H1 (cell line): ENCODE results near the gene NUDT7. TPM values are rescaled to one million over a fixed set of nuclear protein-coding genes. Genes with fewer than 3 reads are reported as not detected.

Experiments
- CTCF ChIA-PET: fragments of 300-600 bp; sonication (Branson Sonifier 250); formaldehyde crosslinking; loops from one replicate; lab custom pipeline; 2021; ENCODE audit not compliant: partially characterized antibody; lab: Charles Lee
- POLR2A ChIA-PET: fragments of 300-600 bp; sonication (Branson Sonifier 250); formaldehyde crosslinking; loops from one replicate; lab custom pipeline; 2021; ENCODE audit warnings: inconsistent platforms; ENCODE audit not compliant: partially characterized antibody; lab: Charles Lee
- DNase-seq, 2 experiments: peaks; one replicate each; pipeline versions ENCODE4 v3.0.0 to v3.0.0-alpha.2; 2010 to 2022; ENCODE audit warnings: low spot score in 2 of 2, low read depth in 1 of 2, mixed read lengths in 1 of 2
- FAIRE-seq: peaks from 2 replicates; lab custom pipeline; 2011; peaks lifted over from hg19 to GRCh38; lab: Jason Lieb, UNC
- H2AFZ ChIP-seq: 2 replicates; pipeline ENCODE4 v1.8.1; 2012; ENCODE audit warnings: low read length, inconsistent platforms
- H2AK5ac ChIP-seq: 2 replicates; pipeline ENCODE4 v1.6.1; 2013; ENCODE audit warnings: low read depth, low read length
- H2BK120ac ChIP-seq: replicated peaks from 2 replicates; pipeline ENCODE3; 2013; ENCODE audit warnings: low read depth, low read length, inconsistent platforms
- H2BK12ac ChIP-seq: 2 replicates; pipeline ENCODE4 v1.6.1; 2013; ENCODE audit warnings: low read depth, low read length
- H2BK15ac ChIP-seq: 2 replicates; pipeline ENCODE4 v1.6.1; 2013; ENCODE audit warnings: low read length
- H2BK20ac ChIP-seq: 2 replicates; pipeline ENCODE4 v1.6.1; 2013; ENCODE audit warnings: low read length
- H2BK5ac ChIP-seq: 2 replicates; pipeline ENCODE4 v1.6.1; 2013; ENCODE audit warnings: low read depth, low read length
- H3K14ac ChIP-seq: 2 replicates; pipeline ENCODE4 v1.6.1; 2013; ENCODE audit warnings: inconsistent platforms; ENCODE audit not compliant: insufficient read length
- H3K18ac ChIP-seq: 2 replicates; pipeline ENCODE4 v1.6.1; 2013; ENCODE audit warnings: low read length; ENCODE audit errors: extremely low read depth
- H3K23ac ChIP-seq: 2 replicates; pipeline ENCODE4 v1.6.1; 2013; ENCODE audit warnings: inconsistent platforms; ENCODE audit not compliant: insufficient read length
- H3K23me2 ChIP-seq: 2 replicates; pipeline ENCODE4 v1.6.1; 2013; ENCODE audit warnings: low read depth, low read length
- H3K27ac ChIP-seq: 2 replicates; pipeline ENCODE4 v1.6.1; 2011; ENCODE audit warnings: low read depth, low read length, inconsistent platforms
- H3K27me3 ChIP-seq, 4 experiments: replicated peaks in 1 of 4; 1 replicate in 1 of 4; 2 replicates in 3 of 4; pipeline versions ENCODE4 v1.6.1 to v1.8.1; 2011 to 2013; ENCODE audit warnings: low read length in 3 of 4, mild to moderate bottlenecking in 3 of 4, inconsistent platforms in 2 of 4, mixed read lengths in 2 of 4, moderate library complexity in 1 of 4; ENCODE audit not compliant: control insufficient read depth in 3 of 4, insufficient read depth in 3 of 4; ENCODE audit errors: extremely low read depth in 1 of 4
- H3K36me3 ChIP-seq, 4 experiments: 2 replicates each; pipeline versions ENCODE4 v1.6.1 to v1.8.1; 2011 to 2013; ENCODE audit warnings: mild to moderate bottlenecking in 4 of 4, low read length in 3 of 4, moderate library complexity in 2 of 4, control low read depth in 1 of 4, inconsistent platforms in 1 of 4; ENCODE audit not compliant: insufficient read depth in 4 of 4, control insufficient read depth in 2 of 4
- H3K4ac ChIP-seq: replicated peaks from 2 replicates; pipeline ENCODE3; 2013; ENCODE audit warnings: low read length, low read depth, mixed read lengths, inconsistent platforms; ENCODE audit not compliant: insufficient read length
- H3K4me1 ChIP-seq, 4 experiments: replicated peaks in 1 of 4; 1 replicate in 1 of 4; 2 replicates in 3 of 4; pipeline versions ENCODE4 v1.6.1 to v1.8.1; 2011 to 2013; ENCODE audit warnings: low read length in 3 of 4, inconsistent platforms in 2 of 4, mixed read lengths in 1 of 4; ENCODE audit not compliant: insufficient read depth in 4 of 4, control insufficient read depth in 3 of 4
- H3K4me2 ChIP-seq, 2 experiments: 2 replicates each; pipeline versions ENCODE4 v1.6.1 to v1.8.1; 2011 to 2013; ENCODE audit warnings: low read depth in 2 of 2, low read length in 2 of 2, control low read depth in 1 of 2, inconsistent platforms in 1 of 2, mild to moderate bottlenecking in 1 of 2; ENCODE audit not compliant: insufficient read depth in 1 of 2
- H3K4me3 ChIP-seq, 4 experiments: fragments of 200-600, 300-600 bp in 1 of 4; sonication (generic), shearing (Covaris generic), sonication (Bioruptor Twin) in 1 of 4; 2 replicates each; pipeline versions ENCODE4 v1.5.1 to v1.8.1; 2011 to 2016; ENCODE audit warnings: low read length in 4 of 4, low read depth in 3 of 4, control low read depth in 2 of 4, inconsistent platforms in 2 of 4, mild to moderate bottlenecking in 2 of 4, mixed read lengths in 1 of 4, moderate library complexity in 1 of 4; ENCODE audit not compliant: insufficient read depth in 2 of 4; ENCODE audit errors: extremely low read depth in 1 of 4
- H3K56ac ChIP-seq: replicated peaks from 2 replicates; pipeline ENCODE3; 2013; ENCODE audit warnings: low read depth, mild to moderate bottlenecking, mixed read lengths, low read length, inconsistent platforms; ENCODE audit not compliant: insufficient read length
- H3K79me1 ChIP-seq: 2 replicates; pipeline ENCODE4 v1.6.1; 2013; ENCODE audit warnings: low read depth, low read length, control low read depth
- H3K79me2 ChIP-seq, 2 experiments: 2 replicates each; pipeline versions ENCODE4 v1.6.1 to v1.8.1; 2012 to 2013; ENCODE audit warnings: low read length in 2 of 2, mild to moderate bottlenecking in 2 of 2, inconsistent platforms in 1 of 2; ENCODE audit not compliant: insufficient read depth in 2 of 2, control insufficient read depth in 1 of 2
- H3K9ac ChIP-seq, 4 experiments: replicated peaks in 1 of 4; 1 replicate in 1 of 4; 2 replicates in 3 of 4; pipeline versions ENCODE4 v1.6.1 to v1.8.1; 2011 to 2013; ENCODE audit warnings: low read depth in 3 of 4, low read length in 3 of 4, control low read depth in 2 of 4, mild to moderate bottlenecking in 2 of 4, moderate library complexity in 2 of 4, inconsistent platforms in 1 of 4; ENCODE audit errors: extremely low read depth in 1 of 4
- H3K9me3 ChIP-seq, 2 experiments: 2 replicates each; pipeline versions ENCODE4 v1.6.1 to v1.8.1; 2012 to 2013; ENCODE audit warnings: mild to moderate bottlenecking in 2 of 2, moderate library complexity in 2 of 2, control low read depth in 1 of 2, inconsistent platforms in 1 of 2, low read depth in 1 of 2, low read length in 1 of 2, mixed read lengths in 1 of 2; ENCODE audit not compliant: insufficient read depth in 2 of 2
- H4K20me1 ChIP-seq, 2 experiments: replicated peaks in 1 of 2; 2 replicates each; pipeline versions ENCODE3 to v1.8.1; 2011 to 2013; ENCODE audit warnings: inconsistent platforms in 2 of 2, low read length in 2 of 2, mild to moderate bottlenecking in 1 of 2; ENCODE audit not compliant: insufficient read depth in 2 of 2, control insufficient read depth in 1 of 2
- H4K5ac ChIP-seq: 2 replicates; pipeline ENCODE4 v1.6.1; 2013; ENCODE audit warnings: low read length, low read depth, mixed read lengths, inconsistent platforms; ENCODE audit not compliant: insufficient read length
- H4K8ac ChIP-seq: 2 replicates; pipeline ENCODE4 v1.8.0; 2013; ENCODE audit warnings: mild to moderate bottlenecking, moderate library complexity, low read length, inconsistent platforms; ENCODE audit not compliant: insufficient read depth; ENCODE audit errors: extremely low read depth
- H4K91ac ChIP-seq: replicated peaks from 2 replicates; pipeline ENCODE3; 2013; ENCODE audit warnings: low read length, mixed read lengths, inconsistent platforms; ENCODE audit not compliant: insufficient read length
- PHF8 ChIP-seq: fragments of 200-600 bp; sonication (generic); conservative IDR thresholded peaks from 2 replicates; pipeline ENCODE4 v1.7.1; 2012; ENCODE audit warnings: low read depth, mild to moderate bottlenecking, inconsistent platforms, low read length, moderate library complexity
- TAF1 ChIP-seq: IDR thresholded peaks from 2 replicates; pipeline ENCODE4 v1.6.1; 2011; ENCODE audit warnings: mild to moderate bottlenecking, low read depth, low read length
- WGBS, 2 experiments: shearing (Covaris generic) in 1 of 2; methylation state at CpG; one replicate each; pipeline versions ENCODE4 v1.1.6 to v1.1.7; 2013 to 2015; ENCODE audit warnings: low lambda C conversion rate in 2 of 2, mixed read lengths in 2 of 2, inconsistent platforms in 1 of 2, low coverage in 1 of 2, missing lambda C conversion rate in 1 of 2; ENCODE audit not compliant: insufficient replicate concordance in 2 of 2, insufficient coverage in 1 of 2, insufficient read length in 1 of 2; ENCODE audit errors: extremely low coverage in 1 of 2, missing lambda C conversion rate in 1 of 2; 5-methylcytosine and 5-hydroxymethylcytosine counted together
- polyA plus RNA-seq, 7 experiments: library from polyadenylated mRNA; depleted of rRNA in 3 of 7; stranded (reverse) in 5 of 7; unstranded in 2 of 7; fragments of >200 nt in 5 of 7; fragments of 200-250 nt in 2 of 7; gene quantifications; 1 replicate in 5 of 7; 2 replicates in 1 of 7; 4 replicates in 1 of 7; pipeline versions ENCODE4 v1.2.1 to v1.2.3, GENCODE V29; 2011 to 2013; ENCODE audit warnings: missing spikeins in 2 of 7, mixed read lengths in 2 of 7
- total RNA-seq: library from RNA; stranded (reverse); fragmentation: NEBNext Ultra II Directional; extraction: Animal tissue kit (Norgen Biotek cat#: 25700); gene quantifications from 2 replicates; pipeline ENCODE4 v1.2.1, GENCODE V29; 2021

Gene NUDT7
- total and polyA plus RNA-seq, 2 of the 8 experiments (the other 6 are each of a cell fraction or from before 2014, with no cell fraction given) = 8.8 to 19.7 TPM

DNA sequence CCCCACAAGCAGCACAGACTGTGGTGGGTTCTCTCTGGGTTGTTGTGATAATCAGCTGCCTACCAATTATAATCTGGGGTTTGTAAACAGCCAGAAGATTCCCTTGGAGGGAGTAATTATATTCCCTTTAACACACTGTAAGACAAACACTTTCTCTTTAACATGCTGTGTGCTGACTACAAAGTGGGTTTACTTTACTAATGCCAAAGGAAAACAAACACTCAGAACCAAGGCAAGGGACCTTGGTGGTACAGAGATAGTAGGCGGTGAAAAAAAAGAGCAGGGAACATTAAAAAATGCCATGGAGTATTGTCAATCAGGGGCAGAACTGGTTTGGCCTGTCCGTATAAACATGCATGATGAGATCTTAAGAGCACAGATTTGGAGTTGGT lies 63.1 kb downstream of the NUDT7 start:
- Histone ChIP-seq H4K91ac (no peak overlapping the region), H3K4me1 (peaks cover 0 to 3% (median 0%) of the 10 kb centered on the region in 4 experiments; a peak in 4 of 7 replicates), H3K79me2 (peaks cover 0 to 14% of the 10 kb centered on the region in 2 experiments; a peak in 2 of 4 replicates), H3K9me3 (peaks cover 0 to 7% of the 10 kb centered on the region in 2 experiments; a peak in 1 of 4 replicates), H2BK20ac (no peak overlapping the region), H2AK5ac (no peak overlapping the region), H2BK12ac (no peak overlapping the region), H3K4me2 (no peak overlapping the region), H2AFZ (no peak overlapping the region), H3K4me3 (no peak overlapping the region), H3K27me3 (peaks cover 0 to 19% (median 15%) of the 10 kb centered on the region in 4 experiments; a peak in 5 of 7 replicates), H3K79me1 (0 out of 2 replicates have a peak, but pooled peaks cover 3% of the 10 kb centered on the region), H2BK5ac (no peak overlapping the region), H4K20me1 (no peaks in the 10 kb centered on the region), H3K18ac (no peak overlapping the region), H4K8ac (no peak overlapping the region), H3K27ac (no peak overlapping the region), H3K4ac (no peak overlapping the region), H3K23ac (no peak overlapping the region), H3K14ac (no peak overlapping the region), H2BK120ac (no peak overlapping the region), H3K36me3 (no peaks in the 10 kb centered on the region), H3K56ac (no peak overlapping the region), H2BK15ac (no peak overlapping the region), H3K23me2 (peaks cover 20% of the 10 kb centered on the region), H4K5ac (no peak overlapping the region), H3K9ac (no peak overlapping the region)
- TF ChIP-seq TAF1 = no peak
- TF ChIP-seq PHF8 = no peak
- CTCF ChIA-PET = interaction anchor here (0.6 to 2.7 kb wide), 8 partner anchors 13 to 1690 kb away, joined by 3 to 10 read pairs (median 4); partner anchors contain the start of gene NUDT7
- DNase-seq = no peak
- no peak for FAIRE-seq
- POLR2A ChIA-PET = no interaction called here
- 75% methylated on average over 2 of the region's 2 CpGs; no CpG with 5 or more reads in 1 of the 2 experiments for WGBS, 2 experiments
